ENCODE measurements around the gene ARGLU1.

DNA sequence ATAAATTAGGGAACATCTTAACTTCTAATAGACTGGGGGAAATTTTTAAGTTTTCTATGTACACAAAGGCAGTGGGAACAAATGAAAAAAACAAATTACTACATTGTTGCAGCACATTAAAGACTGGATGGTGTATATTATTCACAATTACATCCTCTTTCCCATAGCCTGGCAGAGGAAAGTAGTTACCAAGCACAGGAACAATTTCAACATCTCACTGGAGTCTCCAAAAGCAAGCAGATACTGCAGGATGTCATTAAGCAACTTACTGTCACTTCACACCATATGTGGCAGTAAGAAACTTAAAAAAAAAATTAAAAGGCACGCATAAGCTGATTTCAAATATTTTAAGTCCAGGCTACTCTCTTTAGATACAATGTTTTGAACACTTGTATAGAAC is 26.1 kb downstream of the ARGLU1 start:
- TF ChIP-seq, protein P1, sequence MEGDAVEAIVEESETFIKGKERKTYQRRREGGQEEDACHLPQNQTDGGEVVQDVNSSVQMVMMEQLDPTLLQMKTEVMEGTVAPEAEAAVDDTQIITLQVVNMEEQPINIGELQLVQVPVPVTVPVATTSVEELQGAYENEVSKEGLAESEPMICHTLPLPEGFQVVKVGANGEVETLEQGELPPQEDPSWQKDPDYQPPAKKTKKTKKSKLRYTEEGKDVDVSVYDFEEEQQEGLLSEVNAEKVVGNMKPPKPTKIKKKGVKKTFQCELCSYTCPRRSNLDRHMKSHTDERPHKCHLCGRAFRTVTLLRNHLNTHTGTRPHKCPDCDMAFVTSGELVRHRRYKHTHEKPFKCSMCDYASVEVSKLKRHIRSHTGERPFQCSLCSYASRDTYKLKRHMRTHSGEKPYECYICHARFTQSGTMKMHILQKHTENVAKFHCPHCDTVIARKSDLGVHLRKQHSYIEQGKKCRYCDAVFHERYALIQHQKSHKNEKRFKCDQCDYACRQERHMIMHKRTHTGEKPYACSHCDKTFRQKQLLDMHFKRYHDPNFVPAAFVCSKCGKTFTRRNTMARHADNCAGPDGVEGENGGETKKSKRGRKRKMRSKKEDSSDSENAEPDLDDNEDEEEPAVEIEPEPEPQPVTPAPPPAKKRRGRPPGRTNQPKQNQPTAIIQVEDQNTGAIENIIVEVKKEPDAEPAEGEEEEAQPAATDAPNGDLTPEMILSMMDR (IDR thresholded peaks at IDR 0.05): no peak
- TF ChIP-seq EZH2phosphoT487 (IDR thresholded peaks at IDR 0.05): no peak

All from neural progenitor cell (in vitro differentiated cells).